ENCODE data around the gene TH.

DNA sequence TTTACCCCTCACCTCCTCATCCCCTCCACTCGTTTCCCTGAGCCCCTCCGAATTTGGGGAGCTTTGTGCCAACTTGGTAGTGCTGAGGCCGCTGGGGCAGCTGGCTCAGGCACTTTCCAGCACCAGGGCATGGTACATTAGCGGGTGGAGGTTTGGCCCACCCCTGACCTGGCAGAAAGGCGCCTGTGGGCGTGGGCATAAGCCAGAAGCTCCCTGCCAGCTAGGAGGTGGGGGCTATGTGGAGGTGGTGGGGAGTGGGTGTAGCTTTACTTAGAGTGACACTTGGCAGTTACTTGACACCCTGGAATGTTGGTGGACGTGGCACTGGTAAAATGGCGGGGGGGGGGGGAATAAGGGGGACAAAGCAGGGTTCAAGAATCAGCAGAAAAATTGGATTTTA lies 22.2 kb downstream of the TH start:
- TF ChIP-seq POLR2A (IDR thresholded peaks at IDR 0.05; ENCODE audit: low read depth, low read length) (no peak), POLR2AphosphoS5 (IDR thresholded peaks at IDR 0.05; ENCODE audit: low read depth, low read length) (no peak), TAF1 (IDR thresholded peaks at IDR 0.05; ENCODE audit: borderline replicate concordance, low read depth, low read length) (no peak)
